T-helper 1 cell treated with Interleukin-12 subunit alpha and Interleukin-12 subunit beta and Interleukin-4 antibody, amounts not matched to agents 30 ng/mL and 1 ng/mL, for 36 hours (primary cell): ENCODE measurements around the gene NFIA. TPM values are rescaled to one million over a fixed set of nuclear protein-coding genes. Genes with fewer than 3 reads are reported as not detected.

ENCODE experiments used
- intact Hi-C: fragments of 100-400 bp; cut with micrococcal nuclease; formaldehyde crosslinking; loops from one replicate; pipeline ENCODE4 v1.15.1; 2024
- total RNA-seq: library from RNA; stranded (reverse); gene quantifications from 2 replicates; pipeline ENCODE4 v1.2.3, GENCODE V29; 2022

Gene NFIA
- total RNA-seq, 1 donor from 2014 or later, result 0.66 TPM

DNA sequence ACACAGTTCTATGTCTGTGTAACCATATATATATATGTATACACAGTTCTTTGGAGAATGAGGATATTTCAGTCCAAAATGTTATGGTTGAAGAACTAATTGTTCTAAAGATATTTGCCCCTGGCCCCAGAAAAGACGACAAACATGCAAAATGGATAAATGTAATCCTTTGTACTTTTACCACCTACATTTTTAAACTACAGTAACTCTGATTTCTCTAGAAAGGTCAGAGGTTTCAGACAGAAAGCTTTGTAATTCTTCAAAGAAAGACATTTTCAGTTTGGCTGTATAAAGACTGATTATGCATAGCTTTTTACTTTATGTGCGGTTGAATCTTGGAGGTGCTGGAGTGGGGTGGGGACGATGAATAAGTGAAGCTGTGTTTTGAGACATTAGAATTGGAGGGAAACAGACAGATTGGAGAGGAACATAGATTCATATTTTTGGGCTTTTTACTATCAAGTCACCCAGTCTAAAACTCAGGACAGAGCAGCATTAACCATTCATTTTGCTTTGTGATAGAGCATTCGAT, 16.6 kb downstream of the NFIA start:
- intact Hi-C loops, result no loop called here

DNA sequence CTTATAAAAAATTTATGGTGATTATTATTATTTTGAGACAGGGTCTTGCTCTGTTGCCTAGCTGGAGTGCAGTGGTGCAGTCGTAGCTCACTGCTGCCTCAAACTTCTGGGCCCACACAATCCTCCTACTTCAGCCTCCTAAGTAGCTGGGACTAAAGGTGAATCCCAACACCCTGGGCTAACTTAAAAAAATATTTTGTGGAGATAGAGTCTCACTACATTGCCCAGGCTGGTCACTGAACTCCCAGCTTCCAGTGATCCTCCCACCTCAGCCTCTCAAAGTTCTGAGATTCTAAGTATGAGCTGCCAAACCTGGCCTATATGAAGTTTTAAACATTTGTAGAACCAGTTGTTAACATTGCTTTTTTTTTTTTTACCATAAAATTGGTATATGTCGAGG, 18.2 kb downstream of the NFIA start:
- intact Hi-C loops, result no loop called here

DNA sequence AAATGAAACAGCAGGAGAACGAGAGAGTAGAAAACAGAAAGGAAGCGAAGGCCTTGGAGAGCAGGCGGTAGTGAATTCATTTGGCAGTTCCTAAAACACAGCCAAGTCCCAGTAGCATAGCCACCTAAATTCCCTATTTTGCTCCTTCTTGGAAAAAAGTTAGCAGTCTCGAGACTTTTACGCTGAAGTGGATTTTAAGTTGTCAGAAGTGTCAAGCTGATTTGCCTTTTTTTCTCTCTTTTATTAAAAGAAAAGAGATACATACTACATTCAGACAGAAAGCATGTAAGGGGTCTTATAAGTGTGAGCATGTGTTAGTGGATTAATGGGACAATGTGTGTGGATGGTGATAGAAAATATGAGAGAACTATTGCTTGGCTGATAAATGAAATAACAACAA, 19.2 kb downstream of the NFIA start:
- intact Hi-C loops, result no loop called here

DNA sequence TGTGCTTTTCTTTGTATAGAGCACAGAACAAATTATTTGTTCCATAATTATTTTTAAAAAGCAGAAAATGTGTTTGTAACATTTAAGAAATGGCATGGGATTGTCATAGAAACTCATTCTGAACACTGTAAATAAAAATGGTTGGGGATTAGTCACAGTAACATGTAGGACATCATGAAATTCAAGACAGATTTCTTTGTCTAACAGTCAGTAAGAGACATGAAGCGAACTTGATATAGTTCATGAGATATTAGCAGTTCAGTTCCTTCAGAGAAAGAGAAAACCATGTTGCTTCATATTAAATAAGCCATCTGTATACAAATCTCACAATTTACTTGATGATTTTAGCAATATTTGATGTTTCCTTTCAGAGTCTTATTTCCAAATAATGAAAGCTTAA, 19.7 kb downstream of the NFIA start:
- intact Hi-C loops, result no loop called here

DNA sequence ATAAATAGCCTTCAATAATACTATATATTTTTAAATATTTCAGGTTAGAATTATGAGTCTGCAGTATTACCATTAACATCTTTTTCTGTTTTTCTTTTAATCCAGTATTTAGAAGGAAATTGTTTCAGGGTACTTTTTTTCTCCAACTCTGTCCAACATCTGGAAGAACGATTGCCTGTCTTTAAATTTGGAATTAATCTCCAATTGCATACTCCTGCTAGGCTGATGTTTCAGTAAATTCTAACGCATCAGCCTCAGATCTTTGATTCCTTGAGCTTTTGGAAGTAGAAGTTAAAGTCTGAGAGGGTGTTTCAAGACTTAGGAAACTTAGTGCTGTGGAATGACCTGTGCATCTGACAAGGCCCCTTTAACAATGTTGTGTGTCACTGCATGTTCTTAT, 20.3 kb downstream of the NFIA start:
- intact Hi-C loops, result no loop called here

DNA sequence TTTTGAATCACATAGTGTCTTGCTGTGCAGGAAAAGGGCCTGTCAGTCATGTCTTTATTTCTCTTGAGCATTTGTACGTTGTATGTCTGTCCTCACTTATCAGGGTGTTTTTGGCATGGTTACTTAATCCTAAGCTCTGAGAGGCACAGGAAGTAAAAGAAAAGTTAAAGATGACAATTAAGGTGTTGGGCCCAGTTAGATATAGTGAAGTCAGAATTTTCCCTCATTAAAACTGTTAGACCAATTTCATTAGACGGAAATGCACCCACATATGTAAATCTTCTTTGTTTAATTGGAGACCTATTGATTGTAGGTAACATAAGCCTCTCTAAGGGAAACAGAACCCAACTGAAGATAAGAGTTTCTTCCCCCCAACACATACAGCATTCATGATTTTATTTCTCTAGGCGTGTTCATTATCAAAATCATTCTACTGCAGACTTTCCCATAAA, 21.9 kb downstream of the NFIA start:
- intact Hi-C loops, result no loop called here

DNA sequence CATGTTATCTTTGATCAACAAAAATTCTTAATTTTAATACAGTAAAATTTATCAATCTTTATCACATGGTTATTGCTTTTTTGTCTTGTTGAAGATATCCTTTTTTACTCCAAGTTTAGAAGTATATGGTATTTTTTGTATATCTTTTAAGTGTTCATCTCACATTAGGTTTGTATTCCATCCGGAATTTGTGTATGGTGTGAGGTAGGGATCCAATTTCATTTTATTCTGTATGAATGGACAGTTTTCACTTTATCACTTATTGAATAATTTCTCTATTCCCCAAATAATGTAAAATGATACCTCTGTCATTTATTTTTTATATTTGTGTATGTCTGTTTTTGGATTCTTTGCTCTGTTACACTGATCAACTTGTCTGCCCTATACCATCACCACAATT, 25.3 kb downstream of the NFIA start:
- intact Hi-C loops, result no loop called here

DNA sequence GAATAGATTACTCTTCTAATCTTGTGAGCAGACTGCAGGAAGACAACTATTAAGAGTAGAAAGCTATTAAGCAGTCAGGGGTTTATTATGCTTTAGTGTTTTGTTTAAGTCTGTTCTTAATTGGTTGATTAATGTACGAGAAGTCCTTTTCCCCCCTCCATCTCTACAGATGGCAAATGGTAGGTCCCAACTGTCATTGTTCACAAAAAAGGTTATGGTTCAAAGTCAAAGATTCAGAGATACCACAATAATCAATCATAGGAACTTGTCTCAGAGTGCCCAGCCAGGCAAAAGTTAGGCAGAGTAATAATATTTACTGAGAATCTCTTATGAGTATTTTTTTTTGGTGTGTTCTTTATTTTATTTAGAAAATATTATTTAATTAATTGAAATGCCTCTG, 26.8 kb downstream of the NFIA start:
- intact Hi-C loops, result no loop called here

DNA sequence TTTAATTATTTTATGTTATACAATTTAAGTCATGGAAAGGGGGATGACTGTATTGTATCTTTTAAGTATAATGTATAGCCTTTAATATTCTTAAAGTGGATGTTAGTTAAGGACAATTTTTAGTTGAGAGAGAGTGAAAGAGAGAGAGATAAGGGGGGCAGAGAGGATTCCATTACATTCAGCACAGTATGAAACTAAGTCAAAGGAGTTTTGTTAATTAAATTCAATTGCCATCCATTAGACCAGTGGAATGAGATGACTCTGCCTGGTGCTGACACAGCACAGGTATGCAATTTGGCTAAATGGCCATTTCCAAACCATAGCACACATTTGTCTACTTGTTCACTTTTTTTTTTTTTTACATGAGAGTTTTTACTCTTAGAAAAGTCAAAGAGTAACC, 27.5 kb downstream of the NFIA start:
- intact Hi-C loops, result no loop called here

DNA sequence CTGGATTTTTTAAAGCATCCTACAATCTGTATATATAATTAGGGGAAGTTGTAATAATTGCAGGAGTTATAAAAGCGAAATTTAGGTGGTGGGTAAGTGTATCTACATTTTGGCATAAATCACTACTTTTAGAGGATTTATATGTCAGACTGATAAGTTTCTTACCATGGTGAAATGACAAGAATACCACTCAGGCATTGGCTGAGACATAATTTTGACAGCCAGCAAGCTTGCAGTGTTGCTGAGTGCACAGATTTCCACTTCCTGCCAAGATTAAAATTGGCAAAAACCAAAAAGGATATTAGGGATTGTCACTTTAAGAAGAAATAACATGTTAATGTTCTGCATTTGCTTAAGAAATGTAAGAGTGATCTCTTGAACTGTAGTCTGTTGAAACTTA, 28.2 kb downstream of the NFIA start:
- intact Hi-C loops, result no loop called here

DNA sequence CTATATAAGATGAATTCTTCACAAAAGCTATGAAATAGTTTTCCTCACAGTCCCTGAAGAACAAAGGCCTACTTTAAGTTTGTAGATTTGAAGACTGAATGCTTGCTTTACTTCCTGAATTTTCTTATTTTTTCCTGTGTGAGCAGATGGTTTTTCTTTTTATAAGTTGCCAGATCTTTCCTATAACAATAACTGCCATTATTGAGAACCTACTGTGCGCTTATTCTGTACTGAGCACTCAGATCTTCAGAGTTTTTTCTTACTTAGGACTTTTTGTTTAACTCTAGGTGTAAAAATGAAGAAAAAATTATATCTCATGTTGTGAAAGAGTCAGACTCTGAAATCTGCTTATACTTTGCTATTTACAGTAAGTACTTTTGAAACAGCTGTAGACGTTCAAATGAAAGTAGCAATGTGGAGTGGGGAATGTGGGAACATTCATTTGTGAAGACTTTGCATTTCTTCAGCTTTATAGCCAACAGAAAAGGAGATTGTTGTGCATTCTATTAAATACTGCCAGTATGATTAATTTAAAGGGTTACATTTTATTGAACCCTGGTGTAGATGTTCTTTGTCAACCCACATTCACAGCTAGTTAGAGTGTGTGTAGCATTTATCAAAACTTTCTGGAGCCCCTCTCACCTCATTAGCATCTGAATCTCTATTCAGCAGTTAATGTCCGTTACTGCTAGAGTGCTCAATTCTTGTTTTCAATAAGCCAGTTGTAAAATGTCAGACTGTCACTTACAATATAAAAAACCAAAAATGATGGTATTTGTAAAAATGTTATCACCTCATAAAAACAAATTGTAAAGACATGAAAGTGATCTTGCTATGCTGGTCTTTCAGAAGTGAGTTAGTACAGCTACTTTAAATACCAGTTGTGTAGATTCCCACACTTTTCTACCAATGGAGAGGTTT, 29.0 kb downstream of the NFIA start:
- intact Hi-C loops, result no loop called here

DNA sequence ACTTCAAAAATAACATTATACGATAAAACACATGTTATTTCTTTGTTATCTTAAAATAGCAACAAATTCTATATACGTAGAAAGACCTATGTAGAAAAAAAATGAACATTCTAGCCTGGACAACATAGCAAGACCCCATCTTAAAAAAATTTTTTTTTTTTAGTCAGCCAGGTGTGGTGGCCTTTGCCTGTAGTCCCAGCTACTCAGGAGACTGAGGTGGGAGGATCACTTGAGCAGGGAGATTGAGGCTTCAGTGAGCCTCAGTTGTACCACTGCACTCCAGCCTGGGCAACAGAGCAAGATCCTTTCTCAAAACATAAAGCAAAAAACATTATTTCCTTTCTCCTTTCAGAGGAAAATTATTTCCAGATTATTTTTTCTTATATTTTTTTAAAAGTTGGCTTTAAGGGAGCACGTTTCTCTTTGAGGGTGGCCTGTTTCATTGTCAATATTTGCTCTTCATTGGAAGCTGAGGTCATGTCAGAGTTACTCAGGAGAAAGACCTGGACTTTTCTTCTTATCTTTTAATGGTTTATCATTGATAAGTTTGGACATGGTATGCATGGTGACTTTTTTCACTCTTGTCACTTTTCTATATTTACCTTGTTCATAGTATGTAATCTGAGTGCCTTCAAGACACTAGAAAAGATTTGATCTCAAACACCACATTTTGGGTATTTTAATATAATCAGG, 32.0 kb downstream of the NFIA start:
- intact Hi-C loops, result no loop called here

DNA sequence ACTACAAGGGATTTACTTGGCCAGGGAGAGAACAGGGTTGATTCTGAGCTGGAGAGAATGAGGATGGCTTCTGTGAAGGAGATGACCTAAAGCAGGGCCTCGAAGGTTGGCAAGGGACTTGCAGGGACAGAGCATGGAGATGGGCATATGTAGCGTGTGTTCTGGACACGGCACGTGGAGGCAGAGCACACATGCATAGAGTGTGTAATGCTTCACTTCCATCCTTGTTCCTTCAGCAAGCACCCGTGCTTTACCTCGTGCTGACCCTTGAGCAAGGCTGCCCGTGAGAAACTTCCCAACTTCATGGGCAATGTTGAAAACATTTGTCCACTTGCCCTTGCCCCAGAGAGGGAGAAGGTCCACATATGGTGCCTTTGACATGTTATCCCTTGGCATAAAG, 33.1 kb downstream of the NFIA start:
- intact Hi-C loops, result no loop called here

DNA sequence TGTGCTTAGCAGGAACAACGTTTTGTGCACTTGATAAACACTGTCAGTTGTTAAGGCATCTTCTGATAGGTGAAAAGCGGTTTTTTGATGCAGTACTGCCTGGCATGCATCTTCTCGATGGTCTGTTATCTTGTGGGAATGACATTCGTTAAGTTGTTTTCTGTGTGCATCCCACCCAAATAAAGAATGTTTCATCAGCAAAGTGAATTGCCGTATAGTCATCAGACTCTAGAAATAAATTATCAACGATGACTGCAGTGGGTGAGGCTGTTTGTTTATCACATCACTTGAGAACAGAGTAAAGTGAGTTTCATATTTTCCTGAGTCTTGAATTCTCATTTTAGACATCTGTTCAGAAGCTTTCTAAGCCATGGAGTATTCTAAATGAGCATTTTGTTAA, 34.1 kb downstream of the NFIA start:
- intact Hi-C loops, result no loop called here

DNA sequence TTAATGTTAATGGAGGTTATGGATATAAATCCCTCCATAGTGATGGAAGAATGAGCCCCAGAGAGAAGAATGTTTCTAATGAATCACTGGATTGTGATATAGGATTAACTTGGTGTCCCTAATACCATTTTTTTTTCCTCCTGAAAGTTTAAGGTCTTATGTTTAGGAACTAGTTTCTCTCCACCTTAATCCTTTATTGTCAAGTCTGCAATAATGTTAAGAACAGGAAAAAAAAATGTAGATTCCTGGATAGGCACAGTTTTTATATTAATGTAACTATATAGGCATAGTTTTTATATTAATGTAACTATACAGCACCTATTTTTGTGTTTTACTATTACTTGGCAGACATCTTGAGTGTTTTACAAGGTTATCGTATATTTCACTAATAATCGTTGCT, 34.9 kb downstream of the NFIA start:
- intact Hi-C loops, result no loop called here

DNA sequence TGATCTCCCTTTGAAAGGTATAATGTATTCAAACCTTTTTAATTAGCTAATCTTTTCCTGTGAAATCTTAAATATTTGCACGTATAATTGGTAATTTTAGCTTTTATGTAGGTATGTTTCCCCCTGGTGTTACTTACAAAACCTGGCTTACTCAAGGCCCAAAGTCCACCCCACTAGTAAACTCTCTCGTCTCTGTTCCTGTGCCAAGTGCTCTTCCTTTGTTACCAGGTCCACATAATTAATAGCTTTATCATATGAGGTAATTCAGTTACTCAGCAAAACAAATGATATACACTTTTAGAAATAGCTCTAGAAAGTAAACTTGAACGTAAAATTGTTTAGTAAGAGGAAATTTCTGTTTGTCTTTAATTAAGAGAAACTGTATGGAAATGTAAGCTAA, 36.7 kb downstream of the NFIA start:
- intact Hi-C loops, result no loop called here

DNA sequence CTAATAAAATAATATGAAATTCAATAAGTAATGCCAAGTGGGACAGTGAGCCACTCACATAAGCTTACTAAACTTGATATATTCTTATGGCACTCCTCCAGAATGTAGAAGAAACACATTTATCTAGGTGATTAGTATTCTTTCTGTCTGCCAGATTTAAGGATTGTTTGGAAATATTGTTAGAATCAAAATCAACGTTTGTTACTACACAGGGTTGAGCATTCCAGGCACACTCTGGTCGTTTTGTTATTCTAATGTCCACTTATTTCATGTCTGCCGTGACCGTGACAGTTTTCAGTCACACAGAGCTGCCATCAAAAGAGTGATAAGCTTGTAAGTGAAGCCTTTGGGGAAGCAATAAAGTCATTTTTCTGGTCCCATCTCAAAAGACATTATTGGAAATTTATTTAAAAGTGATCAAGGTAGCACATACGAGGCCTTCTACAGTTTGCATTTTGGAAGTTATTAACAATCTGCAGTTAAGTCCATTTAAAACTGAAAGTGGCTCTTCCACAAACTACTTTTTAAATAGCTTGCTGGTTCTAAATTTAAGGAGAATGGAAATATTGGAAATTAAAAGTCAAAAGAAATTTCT, 38.0 kb downstream of the NFIA start:
- intact Hi-C loops, result no loop called here

DNA sequence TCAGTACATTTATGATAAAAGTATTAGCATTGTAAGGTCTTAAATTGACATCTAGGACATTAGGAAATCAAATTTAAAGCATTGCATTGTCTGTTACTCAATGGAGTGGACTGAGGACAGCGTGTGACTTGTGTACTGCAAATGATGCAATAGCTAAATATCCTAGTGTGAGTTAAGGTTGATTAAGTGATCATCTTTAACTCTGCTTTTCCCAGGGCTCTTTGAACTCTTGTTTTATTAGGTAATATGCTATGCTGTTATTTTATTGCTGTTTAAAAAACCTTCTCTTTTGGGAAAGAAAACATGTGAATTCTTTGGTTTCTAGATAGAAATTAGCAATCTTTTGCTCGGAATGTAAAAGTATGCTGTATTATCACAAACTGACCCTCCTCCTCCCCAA, 38.6 kb downstream of the NFIA start:
- intact Hi-C loops, result no loop called here

DNA sequence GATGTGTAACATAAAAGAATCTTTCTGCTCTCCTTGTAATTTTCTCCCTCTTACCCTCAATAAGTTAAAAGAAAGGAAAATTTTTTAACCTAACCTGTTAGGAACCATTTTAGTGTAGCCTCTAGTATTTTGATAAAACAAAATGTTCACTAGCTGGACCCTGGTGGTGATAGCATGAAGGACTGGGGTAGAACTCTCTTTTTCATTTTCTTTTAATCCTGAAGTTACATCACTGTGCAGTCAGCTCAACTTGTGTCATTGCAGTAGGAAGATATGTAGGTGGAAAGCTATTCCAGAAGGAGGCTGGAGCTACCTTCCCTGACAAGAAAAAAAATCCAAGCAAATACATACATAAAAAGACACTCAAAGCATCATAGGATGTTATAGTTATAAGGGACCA, 39.3 kb downstream of the NFIA start:
- intact Hi-C loops, result no loop called here

DNA sequence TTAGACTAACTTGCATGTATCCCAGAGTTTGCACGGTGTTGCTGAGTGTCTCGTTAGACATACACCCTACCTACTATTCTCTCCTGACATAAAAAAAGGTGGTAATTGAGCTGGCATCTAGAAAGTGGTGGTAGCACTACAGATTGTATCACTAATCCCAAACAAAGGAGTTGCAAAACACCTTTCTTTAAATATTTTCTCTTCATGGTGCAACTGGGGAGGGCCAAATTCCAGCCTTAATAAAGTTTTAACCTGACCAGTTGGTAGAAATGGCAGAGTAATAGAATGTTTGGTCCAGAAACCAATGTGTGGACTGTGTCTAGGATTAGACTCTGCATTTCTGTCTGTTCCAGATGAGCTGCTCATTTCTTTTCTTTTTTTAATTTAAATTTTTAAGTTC, 40.0 kb downstream of the NFIA start:
- intact Hi-C loops, result no loop called here

DNA sequence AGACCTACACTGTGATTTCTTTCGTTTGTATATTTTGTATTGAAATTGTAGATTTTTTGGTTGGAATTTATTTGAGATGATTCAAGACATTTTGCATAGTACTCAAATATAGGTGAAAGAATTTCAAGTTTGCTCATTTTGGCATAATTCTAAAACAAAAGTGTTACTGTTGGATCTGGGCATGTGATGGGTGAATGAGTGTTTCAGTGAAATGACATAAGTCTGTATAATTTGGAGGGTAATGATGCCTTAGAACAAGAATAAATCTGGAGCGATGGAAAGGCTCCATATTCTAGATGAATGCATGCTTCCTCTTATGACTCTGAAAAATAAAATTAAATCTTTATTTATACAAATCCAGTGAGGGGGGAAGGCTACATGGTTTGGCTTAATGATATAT, 41.0 kb downstream of the NFIA start:
- intact Hi-C loops, result no loop called here

DNA sequence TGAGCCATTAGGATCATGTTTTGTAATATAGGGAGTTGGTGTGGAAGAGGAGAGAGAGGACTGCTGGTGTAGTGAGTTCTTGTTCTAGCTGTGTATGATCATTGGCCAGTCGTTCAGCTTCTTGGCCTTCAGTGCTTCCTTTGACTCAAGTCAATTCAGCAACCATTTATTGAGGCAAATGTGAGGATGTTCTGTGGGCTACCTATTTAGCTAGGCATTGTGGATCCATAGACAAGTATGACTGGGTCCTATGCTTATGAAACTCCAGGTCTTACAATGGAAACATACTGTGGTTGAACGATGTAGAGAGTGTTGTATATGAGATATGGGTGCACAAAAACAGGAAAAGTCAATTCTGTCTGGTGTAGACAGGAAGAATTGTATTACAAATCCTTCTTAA, 41.7 kb downstream of the NFIA start:
- intact Hi-C loops, result no loop called here
